Stimulated activated CD4-positive, alpha-beta T cell treated with anti-CD3 and anti-CD28 coated beads, TNF-alpha, amount 100 ng/mL, for 1 hour (primary cell): Measurements from ENCODE around the gene F3.
"Not testable (repeated sequence)": the region's sequence is repeated elsewhere in the genome, so short reads cannot be mapped to it uniquely, and the experiment has no call there.

Experiments
- DNase-seq, 3 donors: peaks; one replicate each; pipeline ENCODE4 v3.0.0-alpha.2; 2020; ENCODE audit warnings: low read depth in 3 of 3, low spot score in 1 of 3

The F3 gene

GRCh38 chr1:94541246-94542087 is at the start of gene F3:
TSS of gene F3 (minus strand) at chr1:94541759. CDS start at chr1:94541636, 123 bp downstream.
- DNase-seq: peak in 2 of 3 donors; percentile 35 to 69

- DNase-seq: no peak
These were observed 48.9 kb upstream of the F3 start for GRCh38 chr1:94590203-94591137.

GRCh38 chr1:94589728-94590127 is 48.2 kb upstream of the F3 start:
- no peak for DNase-seq

GRCh38 chr1:94582565-94582964 is 41.0 kb upstream of the F3 start:
- DNase-seq: no peak

- DNase-seq: no peak
These were observed 39.0 kb upstream of the F3 start for GRCh38 chr1:94580367-94581115.

GRCh38 chr1:94579876-94580294 is 38.3 kb upstream of the F3 start:
- DNase-seq: no peak

GRCh38 chr1:94578856-94579255 is 37.3 kb upstream of the F3 start:
- DNase-seq: no peak

GRCh38 chr1:94573917-94574316 is 32.4 kb upstream of the F3 start:
- not testable (repeated sequence) for DNase-seq

GRCh38 chr1:94572780-94573179 is 31.2 kb upstream of the F3 start:
- DNase-seq: no peak

- DNase-seq: not testable (repeated sequence)
These were observed 29.4 kb upstream of the F3 start for GRCh38 chr1:94570965-94571364.

- not testable (repeated sequence) for DNase-seq
These were observed 27.2 kb upstream of the F3 start for GRCh38 chr1:94568806-94569205.

- not testable (repeated sequence) for DNase-seq
These were observed 26.5 kb upstream of the F3 start for GRCh38 chr1:94567975-94568607.

GRCh38 chr1:94566436-94566835 is 24.9 kb upstream of the F3 start:
- DNase-seq: not testable (repeated sequence)

- no peak for DNase-seq
These were observed 24.3 kb upstream of the F3 start for GRCh38 chr1:94565901-94566300.

GRCh38 chr1:94562519-94563260 is 21.1 kb upstream of the F3 start:
- DNase-seq: no peak

GRCh38 chr1:94560333-94560732 is 18.8 kb upstream of the F3 start:
- DNase-seq: no peak

- no peak for DNase-seq
These were observed 18.4 kb upstream of the F3 start for GRCh38 chr1:94559921-94560320.

GRCh38 chr1:94555091-94555490 is 13.5 kb upstream of the F3 start:
- DNase-seq: no peak

- DNase-seq: no peak
These were observed 13.0 kb upstream of the F3 start for GRCh38 chr1:94554580-94554979.

- DNase-seq: no peak
These were observed 12.4 kb upstream of the F3 start for GRCh38 chr1:94553931-94554330.
